K562 (cell line): ENCODE data around the gene THBS1. TPM values are rescaled to one million over a fixed set of nuclear protein-coding genes. Genes with fewer than 3 reads are reported as not detected.

Source experiments
- ATAC-seq: fragments of 200-7000 bp; cut with Tn5 transposase; 3 replicates; pipeline ENCODE4 v1.9.1; 2020; ENCODE audit warnings: moderate library complexity
- BruUV-seq: library from RNA; stranded (reverse); fragments of 400-500 nt; replicated peaks from 2 replicates; lab custom pipeline; 2021; lab: Mats Ljungman, UMichigan
- CTCF ChIA-PET: fragments of 300-600 bp; formaldehyde crosslinking; extraction: SDS; loops from one replicate; lab custom pipeline; 2021; ENCODE audit warnings: low intra/inter-chr PET ratio; lab: Yijun Ruan, JAX
- POLR2A ChIA-PET: fragments of 300-600, 350-650 bp; sonication (Branson Sonifier 250); formaldehyde crosslinking; extraction: SDS; loops from one replicate; lab custom pipeline; 2021; ENCODE audit warnings: antibody characterized with exemption, inconsistent platforms; lab: Yijun Ruan, JAX
- DNase-seq, 4 experiments: peaks; one replicate each; pipeline versions ENCODE4 v3.0.0 to v3.0.0-alpha.2; 2011 to 2018; ENCODE audit warnings: low spot score in 3 of 4, mixed read lengths in 3 of 4; ENCODE audit errors: extremely low read depth in 1 of 4
- FAIRE-seq: peaks from 2 replicates; lab custom pipeline; 2011; peaks lifted over from hg19 to GRCh38; lab: Jason Lieb, UNC
- H2AFZ ChIP-seq: 2 replicates; pipeline ENCODE4 v1.6.0; 2011; ENCODE audit warnings: low read depth, low read length, control low read depth, inconsistent platforms
- H3K27ac ChIP-seq: fragments of 200-600 bp; 3 replicates; pipeline ENCODE4 v1.8.0; 2011; ENCODE audit warnings: low read depth, mild to moderate bottlenecking, control low read depth, inconsistent platforms, low read length, moderate library complexity, mixed read lengths; ENCODE audit errors: extremely low read depth
- H3K27me3 ChIP-seq, 2 experiments: fragments of 300-600 bp in 1 of 2; 2 replicates in 1 of 2; 3 replicates in 1 of 2; pipeline versions ENCODE4 v1.6.0 to v1.8.0; 2011; ENCODE audit warnings: inconsistent platforms in 2 of 2, low read length in 2 of 2, mild to moderate bottlenecking in 1 of 2, mixed read lengths in 1 of 2, moderate library complexity in 1 of 2; ENCODE audit not compliant: control insufficient read depth in 2 of 2, insufficient read depth in 2 of 2
- H3K36me3 ChIP-seq: fragments of 300-600 bp; 3 replicates; pipeline ENCODE4 v1.8.0; 2011; ENCODE audit warnings: mild to moderate bottlenecking, low read length, inconsistent platforms; ENCODE audit not compliant: control insufficient read depth, insufficient read depth
- H3K4me1 ChIP-seq, 2 experiments: fragments of 200-600 bp in 1 of 2; replicated peaks in 1 of 2; 2 replicates in 1 of 2; 3 replicates in 1 of 2; pipeline versions ENCODE4 v1.5.1 to v1.8.0; 2011; ENCODE audit warnings: inconsistent platforms in 2 of 2, low read length in 2 of 2, mild to moderate bottlenecking in 1 of 2, mixed read lengths in 1 of 2, moderate library complexity in 1 of 2; ENCODE audit not compliant: control insufficient read depth in 2 of 2, insufficient read depth in 2 of 2
- H3K4me2 ChIP-seq: 2 replicates; pipeline ENCODE4 v1.6.1; 2011; ENCODE audit warnings: low read length, control low read depth, inconsistent platforms, mixed read lengths; ENCODE audit not compliant: insufficient read depth
- H3K4me3 ChIP-seq: fragments of 200-600 bp; sonication (generic), shearing (Covaris generic); 2 replicates; pipeline ENCODE4 v1.5.1; 2016; ENCODE audit warnings: control low read depth, inconsistent platforms
- H3K79me2 ChIP-seq: fragments of 200-600 bp; 3 replicates; pipeline ENCODE4 v1.8.0; 2011; ENCODE audit warnings: low read length, inconsistent platforms; ENCODE audit not compliant: control insufficient read depth, insufficient read depth
- H3K9ac ChIP-seq, 2 experiments: 2 replicates each; pipeline versions ENCODE4 v1.6.0 to v1.6.1; 2011; ENCODE audit warnings: low read depth in 2 of 2, low read length in 2 of 2, control low read depth in 1 of 2, inconsistent platforms in 1 of 2, mild to moderate bottlenecking in 1 of 2, mixed read lengths in 1 of 2; ENCODE audit not compliant: insufficient read depth in 1 of 2
- H3K9me1 ChIP-seq: one replicate; pipeline ENCODE4 v1.6.0; 2011; ENCODE audit warnings: inconsistent platforms, mild to moderate bottlenecking, low read length, moderate library complexity; ENCODE audit not compliant: control insufficient read depth, insufficient read depth
- H3K9me3 ChIP-seq: replicated peaks from 2 replicates; pipeline ENCODE4 v1.5.1; 2011; ENCODE audit warnings: low read depth, low read length, inconsistent platforms; ENCODE audit not compliant: control insufficient read depth, insufficient read depth
- H4K20me1 ChIP-seq: replicated peaks from 2 replicates; pipeline ENCODE4 v1.6.1; 2011; ENCODE audit warnings: low read length, inconsistent platforms, mixed read lengths; ENCODE audit not compliant: control insufficient read depth, insufficient read depth
- DACH1 ChIP-seq: fragments of 450-650 bp; IDR thresholded peaks from 2 replicates; pipeline ENCODE4 v1.6.1; 2018; ENCODE audit not compliant: partially characterized antibody
- EGR1 ChIP-seq: fragments of 450-650 bp; conservative IDR thresholded peaks from 2 replicates; pipeline ENCODE4 v1.6.1; 2017; ENCODE audit warnings: mild to moderate bottlenecking
- EP300 ChIP-seq: IDR thresholded peaks from 2 replicates; pipeline ENCODE4 v1.6.1; 2012; ENCODE audit warnings: low read length, improper control_type of control experiment
- MAFG ChIP-seq: fragments of 450-650 bp; conservative IDR thresholded peaks from 2 replicates; pipeline ENCODE4 v1.6.1; 2016; ENCODE audit warnings: missing genetic modification characterization, missing compliant biosample characterization
- MCM2 ChIP-seq: fragments of 450-650 bp; IDR thresholded peaks from 2 replicates; pipeline ENCODE4 v1.6.1; 2017; ENCODE audit warnings: low read depth, mild to moderate bottlenecking
- NKRF ChIP-seq: fragments of 450-650 bp; IDR thresholded peaks from 2 replicates; pipeline ENCODE4 v1.6.1; 2016; ENCODE audit warnings: borderline replicate concordance
- REST ChIP-seq, 2 experiments: fragments of 450-650 bp; formaldehyde crosslinking in 1 of 2; IDR thresholded peaks; 2 replicates each; pipeline versions ENCODE4 v1.4.0 to v1.6.1; 2014 to 2020; ENCODE audit warnings: mild to moderate bottlenecking in 2 of 2, borderline replicate concordance in 1 of 2, low read depth in 1 of 2
- WGBS: fragments of 100-300 bp; shearing (Covaris generic); methylation state at CpG from one replicate; pipeline ENCODE4 v1.1.6; 2016; ENCODE audit warnings: low coverage, mixed read lengths; ENCODE audit not compliant: insufficient coverage; ENCODE audit errors: missing lambda C conversion rate; 5-methylcytosine and 5-hydroxymethylcytosine counted together
- in situ Hi-C: fragments of 300-500 bp; cut with MboI; formaldehyde crosslinking; loops from 4 replicates; pipeline ENCODE4 v1.15.0; 2018; ENCODE audit warnings: inconsistent platforms, mixed read lengths
- intact Hi-C: fragments of 100-400 bp; cut with micrococcal nuclease; formaldehyde crosslinking; loops from 2 replicates; pipeline ENCODE4 v1.14.2; 2022
- polyA plus RNA-seq, 8 experiments: library from polyadenylated mRNA; depleted of rRNA in 4 of 8; stranded (reverse) in 5 of 8; unstranded in 3 of 8; fragments of >200 nt; fragmentation: Nextera tagmentation in 2 of 8; fragmentation: Illumina TruSeq in 1 of 8; extraction: Ambion mirVana in 2 of 8; extraction: Trizol in 1 of 8; gene quantifications; 2 replicates each; pipeline versions ENCODE4 v1.2.1 to v1.2.3, GENCODE V29; 2011 to 2014; ENCODE audit warnings: inconsistent platforms in 1 of 8, missing spikeins in 1 of 8
- total RNA-seq, 7 experiments: library from RNA; depleted of rRNA in 6 of 7; stranded (reverse); fragments of >200 nt in 6 of 7; fragmentation: Illumina TruSeq in 2 of 7; extraction: Trizol in 2 of 7; gene quantifications; 2 replicates each; pipeline versions ENCODE4 v1.2.1 to v1.2.3, GENCODE V29; 2011 to 2021; ENCODE audit warnings: low replicate concordance in 1 of 7
- TF ChIP-seq, protein P1 (sequence below): sonication (generic); formaldehyde crosslinking; IDR thresholded peaks from 2 replicates; pipeline ENCODE4 v1.8.0; 2022; ENCODE audit warnings: mild to moderate bottlenecking, missing genetic modification reagents

The THBS1 gene
- total and polyA plus RNA-seq, 9 of the 15 experiments (the other 6 are each of a cell fraction or from before 2014, with no cell fraction given) = 0.04 to 1.3 (median 0.40) TPM

- CTCF ChIA-PET = no interaction called here
Observed at GRCh38 chr15:39542385-39543065, 38.4 kb upstream of the THBS1 start.

More at GRCh38 chr15:39542385-39543065, 38.4 kb upstream of the THBS1 start:
- POLR2A ChIA-PET = interaction anchor here (1.4 kb wide), 2 partner anchors 11 to 12 kb away, joined by 5 to 6 read pairs; no protein-coding TSS in a partner anchor
- Histone ChIP-seq H3K4me1 (no peaks in the 10 kb centered on the region), H3K9me1 (no peaks in the 10 kb centered on the region), H3K79me2 (no peaks in the 10 kb centered on the region), H2AFZ (no peak overlapping the region), H3K27me3 (no peaks in the 10 kb centered on the region), H3K9ac (no peak overlapping the region), H3K27ac (no peak overlapping the region), H3K4me3 (no peak overlapping the region), H3K4me2 (no peak overlapping the region), H3K36me3 (no peaks in the 10 kb centered on the region), H3K9me3 (peaks cover 3% of the 10 kb centered on the region), H4K20me1 (no peaks in the 10 kb centered on the region)
- FAIRE-seq (no peak), DNase-seq (no peak), ATAC-seq (no peak)
- no TSS peak for BruUV-seq
- TF ChIP-seq NKRF (no peak), EP300 (no peak), EGR1 (no peak), REST (IDR thresholded peaks at IDR 0.05; ENCODE audit: borderline replicate concordance) (no peak), REST (CRISPR knock-in tag; IDR thresholded peaks at IDR 0.05; ENCODE audit: low read depth) (no peak), DACH1 (no peak), MAFG (tag) (no peak), MCM2 (no peak)
- TF ChIP-seq, protein P1, sequence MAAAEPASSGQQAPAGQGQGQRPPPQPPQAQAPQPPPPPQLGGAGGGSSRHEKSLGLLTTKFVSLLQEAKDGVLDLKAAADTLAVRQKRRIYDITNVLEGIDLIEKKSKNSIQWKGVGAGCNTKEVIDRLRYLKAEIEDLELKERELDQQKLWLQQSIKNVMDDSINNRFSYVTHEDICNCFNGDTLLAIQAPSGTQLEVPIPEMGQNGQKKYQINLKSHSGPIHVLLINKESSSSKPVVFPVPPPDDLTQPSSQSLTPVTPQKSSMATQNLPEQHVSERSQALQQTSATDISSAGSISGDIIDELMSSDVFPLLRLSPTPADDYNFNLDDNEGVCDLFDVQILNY = no peak
- WGBS = 14% methylated on average over 4 of the region's 4 CpGs
- in situ Hi-C loops = no loop called here
- intact Hi-C loops = no loop called here
